Erythroblast (primary cell): ENCODE results near the gene OR51A2.

ENCODE experiments used
- GATA1 ChIP-seq: IDR thresholded peaks from 2 replicates; pipeline ENCODE4 v1.6.1; 2011; ENCODE audit warnings: low read depth, mild to moderate bottlenecking, control low read depth, low read length, moderate library complexity
- POLR2A ChIP-seq: IDR thresholded peaks from 2 replicates; pipeline ENCODE4 v1.6.1; 2011; ENCODE audit warnings: mild to moderate bottlenecking, low read length

- no peak for TF ChIP-seq POLR2A
- no peak for TF ChIP-seq GATA1
These were observed 35.5 kb upstream of the OR51A2 start for GRCh38 chr11:4991060-4991459.
